T47D (cell line): ENCODE measurements around the gene EIF4G3.

ENCODE experiments used
- DNase-seq, 2 experiments: peaks; one replicate each; pipeline versions ENCODE4 v3.0.0 to v3.0.0-alpha.2; 2011 to 2012; ENCODE audit warnings: low read depth in 1 of 2, low spot score in 1 of 2
- JUND ChIP-seq: IDR thresholded peaks from 2 replicates; pipeline ENCODE4 v1.6.1; 2012; ENCODE audit warnings: low read depth
- in situ Hi-C: cut with HindIII; loops from 2 replicates; pipeline ENCODE4 v1.10.0; 2016; ENCODE audit warnings: low sequenced_read_pairs, low pct_unique_long_range_greater_than_20kb

EIF4G3 gene

GRCh38 chr1:20962576-20963258, 214.0 kb downstream of the EIF4G3 start:
- TF ChIP-seq JUND, result no peak
- no peak for DNase-seq
- in situ Hi-C loops, result no loop called here

GRCh38 chr1:20958430-20958829, 218.3 kb downstream of the EIF4G3 start:
- DNase-seq, result no peak
- no peak for TF ChIP-seq JUND
- in situ Hi-C loops, result no loop called here

- in situ Hi-C loops, result no loop called here
- no peak for DNase-seq
- TF ChIP-seq JUND, result no peak
These were observed 220.4 kb downstream of the EIF4G3 start for GRCh38 chr1:20956272-20956671.

- in situ Hi-C loops, result no loop called here
These were observed 226.0 kb downstream of the EIF4G3 start for GRCh38 chr1:20950679-20951078.

GRCh38 chr1:20949871-20950590, 226.7 kb downstream of the EIF4G3 start:
- DNase-seq, result no peak
- in situ Hi-C loops, result no loop called here
- no peak for TF ChIP-seq JUND

More at GRCh38 chr1:20950679-20951078, 226.0 kb downstream of the EIF4G3 start:
- no peak for DNase-seq
- no peak for TF ChIP-seq JUND

GRCh38 chr1:20948101-20948500, 228.6 kb downstream of the EIF4G3 start:
- DNase-seq, result no peak
- in situ Hi-C loops, result no loop called here
- no peak for TF ChIP-seq JUND

- in situ Hi-C loops, result no loop called here
- no peak for DNase-seq
- TF ChIP-seq JUND, result no peak
These were observed 229.3 kb downstream of the EIF4G3 start for GRCh38 chr1:20947409-20947808.

- no peak for TF ChIP-seq JUND
- in situ Hi-C loops, result no loop called here
- DNase-seq, result no peak
These were observed 240.1 kb downstream of the EIF4G3 start for GRCh38 chr1:20936621-20937020.

GRCh38 chr1:20936216-20936615, 240.5 kb downstream of the EIF4G3 start:
- in situ Hi-C loops, result no loop called here
- no peak for DNase-seq
- no peak for TF ChIP-seq JUND

GRCh38 chr1:20935717-20936116, 241.0 kb downstream of the EIF4G3 start:
- DNase-seq, result no peak
- no peak for TF ChIP-seq JUND
- in situ Hi-C loops, result no loop called here

GRCh38 chr1:20932437-20932977, 244.2 kb downstream of the EIF4G3 start:
- in situ Hi-C loops, result no loop called here
- no peak for DNase-seq
- TF ChIP-seq JUND, result no peak

GRCh38 chr1:20931930-20932436, 244.7 kb downstream of the EIF4G3 start:
- in situ Hi-C loops, result no loop called here
- DNase-seq, result no peak

GRCh38 chr1:20930427-20930826, 246.3 kb downstream of the EIF4G3 start:
- in situ Hi-C loops, result no loop called here
- DNase-seq, result no peak
- TF ChIP-seq JUND, result no peak

More at GRCh38 chr1:20931930-20932436, 244.7 kb downstream of the EIF4G3 start:
- TF ChIP-seq JUND, result no peak
